COLO668 (cell line): Measurements from ENCODE around the gene PDE12.
A peak's percentile ranks its signal among the peaks of the same experiment; 100 is the strongest.
"Not testable (repeated sequence)": the region's sequence is repeated elsewhere in the genome, so short reads cannot be mapped to it uniquely, and the experiment has no call there.

ENCODE experiments used
- DNase-seq: peaks from one replicate; lab custom pipeline; 2025; ENCODE audit not compliant: unreplicated experiment; lab: John Stamatoyannopoulos, UW

PDE12 gene

GRCh38 chr3:57582474-57583168 is 26.5 kb downstream of the PDE12 start:
- DNase-seq = peak; percentile 6

- no peak for DNase-seq
These were observed 27.5 kb downstream of the PDE12 start for GRCh38 chr3:57583544-57583943.

- no peak for DNase-seq
These were observed 30.7 kb downstream of the PDE12 start for GRCh38 chr3:57586778-57587177.

- DNase-seq = no peak
These were observed 31.8 kb downstream of the PDE12 start for GRCh38 chr3:57587905-57588304.

- DNase-seq = no peak
These were observed 36.2 kb downstream of the PDE12 start for GRCh38 chr3:57592306-57592705.

GRCh38 chr3:57594144-57594543 is 38.1 kb downstream of the PDE12 start:
- no peak for DNase-seq

GRCh38 chr3:57594576-57594975 is 38.5 kb downstream of the PDE12 start:
- DNase-seq = no peak

GRCh38 chr3:57596495-57597126 is 40.5 kb downstream of the PDE12 start:
- peak; percentile 51 for DNase-seq

- DNase-seq = peak; percentile 97
These were observed 41.3 kb downstream of the PDE12 start, which contains the start of gene ARF4 for GRCh38 chr3:57597127-57597923. TSS of gene ARF4 (minus strand) at chr3:57597344. CDS start at chr3:57597140, 204 bp downstream.

GRCh38 chr3:57598765-57599360 is 42.8 kb downstream of the PDE12 start:
- DNase-seq = no peak

- no peak for DNase-seq
These were observed 44.1 kb downstream of the PDE12 start for GRCh38 chr3:57600195-57600594.

GRCh38 chr3:57604971-57605370 is 48.9 kb downstream of the PDE12 start:
- DNase-seq = no peak

GRCh38 chr3:57605683-57606082 is 49.6 kb downstream of the PDE12 start:
- no peak for DNase-seq

GRCh38 chr3:57611870-57612269 is 55.8 kb downstream of the PDE12 start:
- DNase-seq = not testable (repeated sequence)

GRCh38 chr3:57616233-57616632 is 60.2 kb downstream of the PDE12 start:
- no peak for DNase-seq
